ENCODE data around the gene SF3B3. TPM values are rescaled to one million over a fixed set of nuclear protein-coding genes. Genes with fewer than 3 reads are reported as not detected.

The SF3B3 gene
- total RNA-seq, 4 donors from 2014 or later = 103 to 132 (median 119) TPM

- WGBS, 2 donors = 54 to 58% methylated on average over 3 of the region's 3 CpGs
- no peak overlapping the region for H3K27ac ChIP-seq
- H3K27me3 ChIP-seq = no peaks in the 10 kb centered on the region
- peaks cover 0 to 12% (median 0%) of the 10 kb centered on the region in 4 donors for H3K4me1 ChIP-seq
- DNase-seq (ENCODE audit: low spot score in 2 of 2) = no peak
- no peak for TF ChIP-seq EP300 (IDR thresholded peaks at IDR 0.05)
- no peak for TF ChIP-seq CTCF (IDR thresholded peaks at IDR 0.05)
- no peak for TF ChIP-seq POLR2A (IDR thresholded peaks at IDR 0.05)
- H3K4me3 ChIP-seq = no peak overlapping the region
- H3K36me3 ChIP-seq = peaks cover 3 to 99% (median 31%) of the 10 kb centered on the region in 3 donors
- H3K9me3 ChIP-seq = no peaks in the 10 kb centered on the region
These were observed 17.4 kb downstream of the SF3B3 start for GRCh38 chr16:70540994-70541393.

GRCh38 chr16:70544548-70544947 is 20.9 kb downstream of the SF3B3 start:
- H3K27me3 ChIP-seq = no peaks in the 10 kb centered on the region
- no peaks in the 10 kb centered on the region for H3K9me3 ChIP-seq
- H3K36me3 ChIP-seq = peaks cover 0 to 100% (median 53%) of the 10 kb centered on the region in 3 donors
- H3K27ac ChIP-seq = no peak overlapping the region
- DNase-seq (ENCODE audit: low spot score in 2 of 2) = no peak
- no peak overlapping the region for H3K4me3 ChIP-seq
- WGBS, 2 donors = 67 to 79% methylated on average over 1 of the region's 1 CpG
- TF ChIP-seq EP300 (IDR thresholded peaks at IDR 0.05) = no peak
- no peak for TF ChIP-seq CTCF (IDR thresholded peaks at IDR 0.05)
- H3K4me1 ChIP-seq = no peaks in the 10 kb centered on the region

- Histone ChIP-seq H3K36me3 (peaks cover 0 to 100% (median 44%) of the 10 kb centered on the region in 3 donors), H3K4me1 (peaks cover 0 to 19% (median 0%) of the 10 kb centered on the region in 4 donors), H3K9me3 (no peaks in the 10 kb centered on the region), H3K27me3 (no peaks in the 10 kb centered on the region), H3K4me3 (no peak overlapping the region), H3K27ac (no peak overlapping the region)
- DNase-seq (ENCODE audit: low spot score in 2 of 2) = no peak
- no peak for TF ChIP-seq CTCF (IDR thresholded peaks at IDR 0.05)
- no peak for TF ChIP-seq EP300 (IDR thresholded peaks at IDR 0.05)
- no peak for TF ChIP-seq POLR2A (IDR thresholded peaks at IDR 0.05)
- WGBS, 2 donors = 62% methylated on average over 2 of the region's 2 CpGs
These were observed 25.3 kb downstream of the SF3B3 start for GRCh38 chr16:70548936-70549335.

- H3K9me3 ChIP-seq = no peaks in the 10 kb centered on the region
- H3K4me1 ChIP-seq = peaks cover 0 to 19% (median 0%) of the 10 kb centered on the region in 4 donors
- no peak for DNase-seq (ENCODE audit: low spot score in 2 of 2)
- no peaks in the 10 kb centered on the region for H3K27me3 ChIP-seq
- no peak overlapping the region for H3K4me3 ChIP-seq
- H3K27ac ChIP-seq = no peak overlapping the region
- TF ChIP-seq EP300 (IDR thresholded peaks at IDR 0.05) = no peak
- TF ChIP-seq POLR2A (IDR thresholded peaks at IDR 0.05) = no peak
- no peak for TF ChIP-seq CTCF (IDR thresholded peaks at IDR 0.05)
- H3K36me3 ChIP-seq = peaks cover 0 to 100% (median 54%) of the 10 kb centered on the region in 3 donors
- WGBS, 2 donors = 74 to 79% methylated on average over 1 of the region's 1 CpG
These were observed 26.5 kb downstream of the SF3B3 start for GRCh38 chr16:70550082-70550481.

GRCh38 chr16:70551788-70552187 is 28.2 kb downstream of the SF3B3 start:
- Histone ChIP-seq H3K4me1 (peaks cover 0 to 19% (median 0%) of the 10 kb centered on the region in 4 donors), H3K36me3 (peaks cover 0 to 100% (median 55%) of the 10 kb centered on the region in 3 donors), H3K9me3 (no peaks in the 10 kb centered on the region), H3K27ac (peak overlapping the region in 1 of 4 donors; percentile 14), H3K27me3 (no peaks in the 10 kb centered on the region), H3K4me3 (no peak overlapping the region)
- 76 to 77% methylated on average over 3 of the region's 3 CpGs for WGBS, 2 donors
- no peak for TF ChIP-seq POLR2A (IDR thresholded peaks at IDR 0.05)
- TF ChIP-seq EP300 (IDR thresholded peaks at IDR 0.05) = no peak
- no peak for TF ChIP-seq CTCF (IDR thresholded peaks at IDR 0.05)
- no peak for DNase-seq (ENCODE audit: low spot score in 2 of 2)
